ENCODE results near the gene RASA3. TPM values are rescaled to one million over a fixed set of nuclear protein-coding genes. Genes with fewer than 3 reads are reported as not detected.

Gene RASA3
- total and polyA plus RNA-seq, 10 of the 15 experiments (the other 5 are each of a cell fraction or from before 2014, with no cell fraction given) = 0.79 to 33.9 (median 17.6) TPM

GRCh38 chr13:114029866-114030625, 102.4 kb downstream of the RASA3 start:
- POLR2A ChIA-PET = no interaction called here
- no peaks in the 10 kb centered on the region; the same call in 2 of the 3 replicates for H3K9me3 ChIP-seq (replicated peaks; ENCODE audit: control insufficient read depth, insufficient read depth, low read length)
- CTCF ChIA-PET = no interaction called here
- SMC1A ChIA-PET (ENCODE audit: uncharacterized antibody, unreplicated experiment) = no interaction called here
- peaks cover 30% of the 10 kb centered on the region for H3K4me1 ChIP-seq (ENCODE audit: control insufficient read depth, insufficient read depth, low read length)
- no peaks in the 10 kb centered on the region for H3K27me3 ChIP-seq (replicated peaks in 1 of 2; ENCODE audit: control insufficient read depth in 2 of 2, insufficient read depth in 2 of 2, low read length in 1 of 2)
- FAIRE-seq (no peak), ATAC-seq (no peak), DNase-seq (ENCODE audit: low read depth, low spot score) (no peak)
- no TSS peak for BruUV-seq (replicated peaks)
- RAD21 ChIA-PET (ENCODE audit: unreplicated experiment) = no interaction called here
- in situ Hi-C loops (cut with MboI) = no loop called here
- H2AFZ ChIP-seq (ENCODE audit: control insufficient read depth, low read depth, low read length) = no peak overlapping the region
- H3K36me3 ChIP-seq (ENCODE audit: control insufficient read depth in 2 of 2, insufficient read depth in 2 of 2, low read length in 1 of 2) = peaks cover 8 to 23% of the 10 kb centered on the region in 2 experiments
- H3K4me3 ChIP-seq = no peak overlapping the region
- intact Hi-C loops (cut with micrococcal nuclease; ENCODE audit: unreplicated experiment) = no loop called here
- no peaks in the 10 kb centered on the region for H4K20me1 ChIP-seq (ENCODE audit: control insufficient read depth, insufficient read depth)
- 95% methylated on average over 23 of the region's 23 CpGs for WGBS (ENCODE audit: insufficient coverage, insufficient replicate concordance, low lambda C conversion rate, missing lambda C conversion rate)
- no peak overlapping the region for H3K4me2 ChIP-seq (ENCODE audit: control insufficient read depth, insufficient read depth)
- H3K79me2 ChIP-seq (ENCODE audit: control insufficient read depth, insufficient read depth, low read length) = no peaks in the 10 kb centered on the region; the same call in 1 of the 2 replicates
- no peak overlapping the region for H3K9ac ChIP-seq (ENCODE audit: control insufficient read depth, insufficient read depth, low read length)
- H3K27ac ChIP-seq (ENCODE audit: control insufficient read depth, insufficient read depth) = no peak overlapping the region
- TF ChIP-seq CHD4 (IDR thresholded peaks at IDR 0.05) = no peak
- no peak for TF ChIP-seq ZNF217 (IDR thresholded peaks at IDR 0.05)
- TF ChIP-seq NFYA (IDR thresholded peaks at IDR 0.05; ENCODE audit: borderline replicate concordance, low read depth, low read length) = no peak
- TF ChIP-seq BACH1 (IDR thresholded peaks at IDR 0.05; ENCODE audit: borderline replicate concordance) = no peak
- TF ChIP-seq, protein P1, sequence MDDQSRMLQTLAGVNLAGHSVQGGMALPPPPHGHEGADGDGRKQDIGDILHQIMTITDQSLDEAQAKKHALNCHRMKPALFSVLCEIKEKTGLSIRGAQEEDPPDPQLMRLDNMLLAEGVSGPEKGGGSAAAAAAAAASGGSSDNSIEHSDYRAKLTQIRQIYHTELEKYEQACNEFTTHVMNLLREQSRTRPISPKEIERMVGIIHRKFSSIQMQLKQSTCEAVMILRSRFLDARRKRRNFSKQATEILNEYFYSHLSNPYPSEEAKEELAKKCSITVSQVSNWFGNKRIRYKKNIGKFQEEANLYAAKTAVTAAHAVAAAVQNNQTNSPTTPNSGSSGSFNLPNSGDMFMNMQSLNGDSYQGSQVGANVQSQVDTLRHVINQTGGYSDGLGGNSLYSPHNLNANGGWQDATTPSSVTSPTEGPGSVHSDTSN (IDR thresholded peaks at IDR 0.05; ENCODE audit: insufficient replicate concordance, low read depth, low read length) = no peak
- no peak for TF ChIP-seq JUNB (IDR thresholded peaks at IDR 0.05)
- no peak for TF ChIP-seq TCF7 (IDR thresholded peaks at IDR 0.05; ENCODE audit: borderline replicate concordance)
- TF ChIP-seq IKZF2 (IDR thresholded peaks at IDR 0.05) = no peak
- no peak for TF ChIP-seq POLR2A (IDR thresholded peaks at IDR 0.05; ENCODE audit: low read depth, low read length)
- TF ChIP-seq, protein P2, sequence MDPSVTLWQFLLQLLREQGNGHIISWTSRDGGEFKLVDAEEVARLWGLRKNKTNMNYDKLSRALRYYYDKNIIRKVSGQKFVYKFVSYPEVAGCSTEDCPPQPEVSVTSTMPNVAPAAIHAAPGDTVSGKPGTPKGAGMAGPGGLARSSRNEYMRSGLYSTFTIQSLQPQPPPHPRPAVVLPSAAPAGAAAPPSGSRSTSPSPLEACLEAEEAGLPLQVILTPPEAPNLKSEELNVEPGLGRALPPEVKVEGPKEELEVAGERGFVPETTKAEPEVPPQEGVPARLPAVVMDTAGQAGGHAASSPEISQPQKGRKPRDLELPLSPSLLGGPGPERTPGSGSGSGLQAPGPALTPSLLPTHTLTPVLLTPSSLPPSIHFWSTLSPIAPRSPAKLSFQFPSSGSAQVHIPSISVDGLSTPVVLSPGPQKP (IDR thresholded peaks at IDR 0.05; ENCODE audit: low read depth, low read length) = no peak
- TF ChIP-seq SIN3A (IDR thresholded peaks at IDR 0.05; ENCODE audit: low read depth, low read length) = no peak
- TF ChIP-seq CBX3 (IDR thresholded peaks at IDR 0.05; ENCODE audit: borderline replicate concordance, low read depth) = no peak
- TF ChIP-seq YBX1 (IDR thresholded peaks at IDR 0.05) = no peak
- TF ChIP-seq ZBTB4 (CRISPR knock-in tag; IDR thresholded peaks at IDR 0.05) = no peak
- TF ChIP-seq NR2C2 (IDR thresholded peaks at IDR 0.05; ENCODE audit: borderline replicate concordance, control insufficient read depth, insufficient read length, low read depth) = no peak
- TF ChIP-seq ZNF622 (IDR thresholded peaks at IDR 0.05) = no peak
- TF ChIP-seq FOS (IDR thresholded peaks at IDR 0.05; ENCODE audit: borderline replicate concordance, extremely low read depth, insufficient read length) = no peak
- no peak for TF ChIP-seq SMC3 (IDR thresholded peaks at IDR 0.05; ENCODE audit: borderline replicate concordance, low read length)
- TF ChIP-seq ZNF274 (IDR thresholded peaks at IDR 0.05; ENCODE audit: insufficient read depth, insufficient read length) = no peak

Measured in GM12878 (cell line).